Measurements from ENCODE around the gene ECE1.

DNA sequence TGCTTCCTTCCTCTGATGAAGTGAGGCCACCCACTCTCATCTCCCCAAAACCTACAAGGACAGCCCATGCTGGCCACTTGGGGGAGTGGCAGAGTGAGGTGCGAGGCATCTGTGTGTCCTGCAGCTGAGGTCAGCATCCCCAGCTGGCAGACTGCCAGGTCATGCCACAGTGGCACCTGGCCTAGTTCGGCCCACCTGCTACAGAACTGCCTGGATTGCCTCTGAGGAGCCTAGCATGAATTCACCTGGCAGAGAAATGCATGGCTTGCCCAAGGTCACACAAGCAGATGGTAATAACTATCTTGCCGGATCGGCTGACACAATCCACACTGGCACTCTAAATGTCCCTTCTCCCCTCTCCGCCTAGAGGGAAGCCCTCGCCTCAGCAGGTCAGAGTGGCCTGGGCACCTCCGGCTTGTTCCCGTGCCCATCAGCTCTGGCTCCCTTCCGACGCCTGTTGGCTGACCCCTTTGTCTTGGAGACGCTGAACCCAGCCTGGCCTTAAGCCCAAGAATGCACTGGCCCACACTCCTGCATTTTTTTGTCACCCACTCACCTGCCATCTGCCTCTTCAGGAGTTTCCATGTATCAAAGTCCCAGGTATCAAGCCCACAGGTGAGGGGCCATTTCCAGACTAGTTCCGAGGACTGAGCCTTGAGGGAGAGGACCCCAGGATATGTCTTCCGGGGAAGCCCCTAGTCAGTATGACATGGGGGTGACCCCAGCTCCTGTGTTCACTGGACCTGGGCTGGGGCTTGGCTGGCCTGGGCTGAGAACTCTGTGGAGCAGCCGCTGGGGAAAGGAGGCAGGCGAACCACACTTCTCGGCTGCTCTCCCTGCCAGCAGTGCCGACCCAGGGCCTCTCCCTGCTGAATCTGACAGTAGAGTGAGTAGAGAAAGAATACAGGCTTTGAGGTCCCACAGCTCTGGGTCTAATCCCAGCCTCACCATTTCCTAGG lies 21.7 kb downstream of the ECE1 start:
- TF ChIP-seq, protein P1, sequence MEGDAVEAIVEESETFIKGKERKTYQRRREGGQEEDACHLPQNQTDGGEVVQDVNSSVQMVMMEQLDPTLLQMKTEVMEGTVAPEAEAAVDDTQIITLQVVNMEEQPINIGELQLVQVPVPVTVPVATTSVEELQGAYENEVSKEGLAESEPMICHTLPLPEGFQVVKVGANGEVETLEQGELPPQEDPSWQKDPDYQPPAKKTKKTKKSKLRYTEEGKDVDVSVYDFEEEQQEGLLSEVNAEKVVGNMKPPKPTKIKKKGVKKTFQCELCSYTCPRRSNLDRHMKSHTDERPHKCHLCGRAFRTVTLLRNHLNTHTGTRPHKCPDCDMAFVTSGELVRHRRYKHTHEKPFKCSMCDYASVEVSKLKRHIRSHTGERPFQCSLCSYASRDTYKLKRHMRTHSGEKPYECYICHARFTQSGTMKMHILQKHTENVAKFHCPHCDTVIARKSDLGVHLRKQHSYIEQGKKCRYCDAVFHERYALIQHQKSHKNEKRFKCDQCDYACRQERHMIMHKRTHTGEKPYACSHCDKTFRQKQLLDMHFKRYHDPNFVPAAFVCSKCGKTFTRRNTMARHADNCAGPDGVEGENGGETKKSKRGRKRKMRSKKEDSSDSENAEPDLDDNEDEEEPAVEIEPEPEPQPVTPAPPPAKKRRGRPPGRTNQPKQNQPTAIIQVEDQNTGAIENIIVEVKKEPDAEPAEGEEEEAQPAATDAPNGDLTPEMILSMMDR (conservative IDR thresholded peaks at IDR 0.05 in 1 of 2, IDR thresholded peaks at IDR 0.05 in 1 of 2; ENCODE audit: extremely low read depth in 1 of 2, insufficient read depth in 1 of 2, low read depth in 1 of 2, low read length in 2 of 2): no peak
- TF ChIP-seq EZH2 (IDR thresholded peaks at IDR 0.05; ENCODE audit: borderline replicate concordance, low read length): no peak

Data from mammary epithelial cell (primary cell).